Panc1 (cell line): ENCODE measurements around the gene PHF5A. TPM values are rescaled to one million over a fixed set of nuclear protein-coding genes. Genes with fewer than 3 reads are reported as not detected.
A peak's percentile ranks its signal among the peaks of the same experiment; 100 is the strongest.

ENCODE experiments used
- ATAC-seq: fragments of 200-7000 bp; cut with Tn5 transposase; 2 replicates; pipeline ENCODE4 v1.9.1; 2020; ENCODE audit warnings: mild to moderate bottlenecking, moderate library complexity
- BruUV-seq: library from RNA; stranded (reverse); fragments of 400-500 nt; replicated peaks from 2 replicates; lab custom pipeline; 2021; lab: Mats Ljungman, UMichigan
- CTCF ChIA-PET: fragments of 300-600 bp; sonication (Branson Sonifier 250); formaldehyde crosslinking; loops from one replicate; lab custom pipeline; 2022; ENCODE audit warnings: antibody characterized with exemption; lab: Charles Lee
- POLR2A ChIA-PET: fragments of 300-600 bp; sonication (Branson Sonifier 250); formaldehyde crosslinking; loops from one replicate; lab custom pipeline; 2022; ENCODE audit warnings: antibody characterized with exemption; lab: Charles Lee
- DNase-seq: peaks from one replicate; pipeline ENCODE4 v3.0.0-alpha.2; 2010; ENCODE audit warnings: low read depth, low spot score
- H3K27ac ChIP-seq: 2 replicates; pipeline ENCODE4 v1.5.1; 2011; ENCODE audit warnings: mild to moderate bottlenecking, low read length, inconsistent platforms
- H3K27me3 ChIP-seq: fragments of 200-500 bp; sonication (Bioruptor generic); 2 replicates; pipeline ENCODE4 v1.6.0; 2014; ENCODE audit warnings: low read length, inconsistent platforms; ENCODE audit not compliant: control insufficient read depth, insufficient read depth
- H3K36me3 ChIP-seq: fragments of 200-500 bp; sonication (Bioruptor generic); 2 replicates; pipeline ENCODE4 v1.5.1; 2014; ENCODE audit warnings: inconsistent platforms, mild to moderate bottlenecking, low read length, moderate library complexity; ENCODE audit not compliant: control insufficient read depth, insufficient read depth
- H3K4me1 ChIP-seq: 2 replicates; pipeline ENCODE4 v1.5.1; 2011; ENCODE audit warnings: inconsistent platforms, mild to moderate bottlenecking, low read length, moderate library complexity; ENCODE audit not compliant: control insufficient read depth, insufficient read depth
- H3K4me3 ChIP-seq, 2 experiments: 2 replicates each; pipeline ENCODE4 v1.5.1; 2011 to 2012; ENCODE audit warnings: low read depth in 2 of 2, low read length in 2 of 2, mild to moderate bottlenecking in 2 of 2, inconsistent platforms in 1 of 2, moderate library complexity in 1 of 2
- H3K9me3 ChIP-seq: fragments of 200-500 bp; sonication (Bioruptor generic); 2 replicates; pipeline ENCODE4 v1.5.1; 2014; ENCODE audit warnings: low read depth, mild to moderate bottlenecking, inconsistent platforms, low read length, moderate library complexity; ENCODE audit not compliant: control insufficient read depth, insufficient read depth
- POLR2AphosphoS5 ChIP-seq: IDR thresholded peaks from 2 replicates; pipeline ENCODE4 v1.6.1; 2012; ENCODE audit warnings: mild to moderate bottlenecking, low read depth, low read length, moderate library complexity
- SIN3A ChIP-seq: IDR thresholded peaks from 2 replicates; pipeline ENCODE4 v1.6.1; 2012; ENCODE audit warnings: low read depth, mild to moderate bottlenecking, low read length, moderate library complexity, borderline replicate concordance; ENCODE audit not compliant: insufficient read depth
- TCF7L2 ChIP-seq: IDR thresholded peaks from 2 replicates; pipeline ENCODE4 v1.6.1; 2011; ENCODE audit warnings: mild to moderate bottlenecking, low read depth, low read length, inconsistent platforms
- in situ Hi-C: cut with HindIII; loops from 2 replicates; pipeline ENCODE4 v1.10.0; 2016; ENCODE audit warnings: low sequenced_read_pairs, low pct_unique_long_range_greater_than_20kb
- intact Hi-C: fragments of 100-400 bp; cut with micrococcal nuclease; formaldehyde crosslinking; loops from one replicate; pipeline ENCODE4 v1.10.0; 2022; ENCODE audit not compliant: unreplicated experiment
- total RNA-seq: library from RNA; stranded (reverse); gene quantifications from one replicate; pipeline ENCODE4 v1.2.1, GENCODE V29; 2021; ENCODE audit not compliant: unreplicated experiment
- TF ChIP-seq, protein P1 (sequence below): fragments of 450-650 bp; IDR thresholded peaks from 2 replicates; pipeline ENCODE4 v1.5.1; 2017; ENCODE audit warnings: mild to moderate bottlenecking
- TF ChIP-seq, protein P2 (sequence below), 2 experiments: IDR thresholded peaks; 2 replicates each; pipeline ENCODE4 v1.6.1; 2011 to 2012; ENCODE audit warnings: low read depth in 2 of 2, control low read depth in 1 of 2, low read length in 1 of 2, mild to moderate bottlenecking in 1 of 2, moderate library complexity in 1 of 2; ENCODE audit not compliant: insufficient read depth in 1 of 2

The PHF5A gene
- total RNA-seq, 1 experiment from 2014 or later = 34.9 TPM

DNA sequence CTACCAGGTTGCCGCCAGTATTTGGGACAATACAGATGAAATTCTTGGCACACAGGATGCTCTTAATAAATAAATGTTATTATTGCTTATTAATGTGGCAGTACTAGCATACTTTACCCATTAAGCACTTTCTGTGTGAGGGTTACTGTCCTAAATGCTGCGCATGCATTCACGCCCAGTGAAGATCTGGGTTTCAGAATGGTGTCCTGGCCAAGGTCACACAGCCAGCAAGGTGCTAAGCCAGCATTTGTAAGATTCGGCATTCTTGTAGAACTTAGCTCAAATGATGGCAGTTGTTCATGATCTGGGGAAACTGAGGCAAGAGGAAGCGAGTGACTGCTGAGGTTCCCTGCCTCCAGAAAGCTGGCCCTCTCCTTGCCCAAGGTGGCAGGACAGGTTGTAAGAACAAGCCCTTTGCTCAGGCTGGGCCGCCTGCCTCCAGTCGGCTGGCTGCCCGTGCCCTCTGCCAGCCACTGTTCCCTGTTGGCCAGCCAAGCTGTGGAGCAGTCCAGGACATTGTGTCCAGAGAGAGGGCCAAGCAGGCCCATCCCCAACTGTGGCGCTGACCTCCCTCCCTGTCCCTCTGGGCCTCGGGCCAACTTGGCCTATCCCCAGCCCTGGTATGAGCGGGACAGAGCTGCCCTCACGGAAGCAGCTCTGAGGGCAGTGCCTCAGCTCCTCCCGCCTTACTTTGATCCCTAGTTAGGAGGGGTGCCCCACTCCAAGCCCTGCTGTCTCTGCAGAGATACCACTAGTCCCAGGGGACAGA is 50.7 kb downstream of the PHF5A start:
- POLR2A ChIA-PET = interaction anchor here (0.6 kb wide), 1 partner anchor 8 kb away, joined by 3 read pairs; no protein-coding TSS in a partner anchor
- H3K4me3 ChIP-seq = no peak overlapping the region
- BruUV-seq = no TSS peak
- no peaks in the 10 kb centered on the region; the same call in 1 of the 2 replicates for H3K36me3 ChIP-seq
- in situ Hi-C loops (no loop called here), intact Hi-C loops (no loop called here)
- H3K27me3 ChIP-seq = no peaks in the 10 kb centered on the region
- ATAC-seq = no peak
- no peak overlapping the region for H3K27ac ChIP-seq
- CTCF ChIA-PET = no interaction called here
- DNase-seq = no peak
- H3K4me1 ChIP-seq = peaks cover 6% of the 10 kb centered on the region
- TF ChIP-seq TCF7L2 (no peak), SIN3A (no peak), POLR2AphosphoS5 (no peak)
- TF ChIP-seq, protein P1, sequence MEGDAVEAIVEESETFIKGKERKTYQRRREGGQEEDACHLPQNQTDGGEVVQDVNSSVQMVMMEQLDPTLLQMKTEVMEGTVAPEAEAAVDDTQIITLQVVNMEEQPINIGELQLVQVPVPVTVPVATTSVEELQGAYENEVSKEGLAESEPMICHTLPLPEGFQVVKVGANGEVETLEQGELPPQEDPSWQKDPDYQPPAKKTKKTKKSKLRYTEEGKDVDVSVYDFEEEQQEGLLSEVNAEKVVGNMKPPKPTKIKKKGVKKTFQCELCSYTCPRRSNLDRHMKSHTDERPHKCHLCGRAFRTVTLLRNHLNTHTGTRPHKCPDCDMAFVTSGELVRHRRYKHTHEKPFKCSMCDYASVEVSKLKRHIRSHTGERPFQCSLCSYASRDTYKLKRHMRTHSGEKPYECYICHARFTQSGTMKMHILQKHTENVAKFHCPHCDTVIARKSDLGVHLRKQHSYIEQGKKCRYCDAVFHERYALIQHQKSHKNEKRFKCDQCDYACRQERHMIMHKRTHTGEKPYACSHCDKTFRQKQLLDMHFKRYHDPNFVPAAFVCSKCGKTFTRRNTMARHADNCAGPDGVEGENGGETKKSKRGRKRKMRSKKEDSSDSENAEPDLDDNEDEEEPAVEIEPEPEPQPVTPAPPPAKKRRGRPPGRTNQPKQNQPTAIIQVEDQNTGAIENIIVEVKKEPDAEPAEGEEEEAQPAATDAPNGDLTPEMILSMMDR = no peak
- TF ChIP-seq, protein P2, sequence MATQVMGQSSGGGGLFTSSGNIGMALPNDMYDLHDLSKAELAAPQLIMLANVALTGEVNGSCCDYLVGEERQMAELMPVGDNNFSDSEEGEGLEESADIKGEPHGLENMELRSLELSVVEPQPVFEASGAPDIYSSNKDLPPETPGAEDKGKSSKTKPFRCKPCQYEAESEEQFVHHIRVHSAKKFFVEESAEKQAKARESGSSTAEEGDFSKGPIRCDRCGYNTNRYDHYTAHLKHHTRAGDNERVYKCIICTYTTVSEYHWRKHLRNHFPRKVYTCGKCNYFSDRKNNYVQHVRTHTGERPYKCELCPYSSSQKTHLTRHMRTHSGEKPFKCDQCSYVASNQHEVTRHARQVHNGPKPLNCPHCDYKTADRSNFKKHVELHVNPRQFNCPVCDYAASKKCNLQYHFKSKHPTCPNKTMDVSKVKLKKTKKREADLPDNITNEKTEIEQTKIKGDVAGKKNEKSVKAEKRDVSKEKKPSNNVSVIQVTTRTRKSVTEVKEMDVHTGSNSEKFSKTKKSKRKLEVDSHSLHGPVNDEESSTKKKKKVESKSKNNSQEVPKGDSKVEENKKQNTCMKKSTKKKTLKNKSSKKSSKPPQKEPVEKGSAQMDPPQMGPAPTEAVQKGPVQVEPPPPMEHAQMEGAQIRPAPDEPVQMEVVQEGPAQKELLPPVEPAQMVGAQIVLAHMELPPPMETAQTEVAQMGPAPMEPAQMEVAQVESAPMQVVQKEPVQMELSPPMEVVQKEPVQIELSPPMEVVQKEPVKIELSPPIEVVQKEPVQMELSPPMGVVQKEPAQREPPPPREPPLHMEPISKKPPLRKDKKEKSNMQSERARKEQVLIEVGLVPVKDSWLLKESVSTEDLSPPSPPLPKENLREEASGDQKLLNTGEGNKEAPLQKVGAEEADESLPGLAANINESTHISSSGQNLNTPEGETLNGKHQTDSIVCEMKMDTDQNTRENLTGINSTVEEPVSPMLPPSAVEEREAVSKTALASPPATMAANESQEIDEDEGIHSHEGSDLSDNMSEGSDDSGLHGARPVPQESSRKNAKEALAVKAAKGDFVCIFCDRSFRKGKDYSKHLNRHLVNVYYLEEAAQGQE (IDR thresholded peaks at IDR 0.05; ENCODE audit: insufficient read depth in 1 of 2, low read depth in 2 of 2, low read length in 1 of 2) = no peak
- no peaks in the 10 kb centered on the region for H3K9me3 ChIP-seq

DNA sequence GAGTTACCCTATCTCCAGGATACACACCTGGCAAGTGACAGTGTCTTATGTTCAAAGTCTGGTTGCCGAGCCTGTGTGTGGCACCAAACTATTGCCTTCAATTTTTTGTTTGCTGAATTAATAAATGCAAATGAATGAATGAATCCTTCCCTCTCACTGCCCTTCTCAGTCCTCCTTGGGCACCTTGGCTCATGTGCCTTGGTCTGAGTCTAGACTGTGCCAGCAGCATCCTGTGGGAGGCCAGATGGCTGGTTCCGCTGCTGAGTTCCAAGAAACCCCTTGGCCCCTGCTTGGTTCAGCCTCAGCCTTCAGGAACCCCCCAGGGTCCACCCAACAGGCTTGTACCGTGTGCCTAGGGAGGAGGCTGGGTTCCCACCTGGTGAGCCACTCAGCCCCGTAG is 52.9 kb downstream of the PHF5A start:
- Histone ChIP-seq H3K4me3 (no peak overlapping the region), H3K9me3 (no peaks in the 10 kb centered on the region), H3K27ac (no peak overlapping the region), H3K27me3 (no peaks in the 10 kb centered on the region), H3K4me1 (peaks cover 16% of the 10 kb centered on the region), H3K36me3 (no peaks in the 10 kb centered on the region; the same call in 1 of the 2 replicates)
- BruUV-seq = TSS peak; percentile 83
- DNase-seq (no peak), ATAC-seq (no peak)
- in situ Hi-C loops = no loop called here
- CTCF ChIA-PET = no interaction called here
- TF ChIP-seq TCF7L2 = no peak
- TF ChIP-seq, protein P2 (IDR thresholded peaks at IDR 0.05; ENCODE audit: insufficient read depth in 1 of 2, low read depth in 2 of 2, low read length in 1 of 2) = no peak
- TF ChIP-seq, protein P1 = no peak
- TF ChIP-seq SIN3A = no peak
- no peak for TF ChIP-seq POLR2AphosphoS5
- intact Hi-C loops = no loop called here
- POLR2A ChIA-PET = no interaction called here
